ENCODE measurements around the gene TMEM135. TPM values are rescaled to one million over a fixed set of nuclear protein-coding genes. Genes with fewer than 3 reads are reported as not detected.

TMEM135 gene
- total RNA-seq, 1 donor from 2014 or later: 33.9 TPM

- no peak overlapping the region for H3K27ac Mint-ChIP-seq
- TF ChIP-seq, protein P1, sequence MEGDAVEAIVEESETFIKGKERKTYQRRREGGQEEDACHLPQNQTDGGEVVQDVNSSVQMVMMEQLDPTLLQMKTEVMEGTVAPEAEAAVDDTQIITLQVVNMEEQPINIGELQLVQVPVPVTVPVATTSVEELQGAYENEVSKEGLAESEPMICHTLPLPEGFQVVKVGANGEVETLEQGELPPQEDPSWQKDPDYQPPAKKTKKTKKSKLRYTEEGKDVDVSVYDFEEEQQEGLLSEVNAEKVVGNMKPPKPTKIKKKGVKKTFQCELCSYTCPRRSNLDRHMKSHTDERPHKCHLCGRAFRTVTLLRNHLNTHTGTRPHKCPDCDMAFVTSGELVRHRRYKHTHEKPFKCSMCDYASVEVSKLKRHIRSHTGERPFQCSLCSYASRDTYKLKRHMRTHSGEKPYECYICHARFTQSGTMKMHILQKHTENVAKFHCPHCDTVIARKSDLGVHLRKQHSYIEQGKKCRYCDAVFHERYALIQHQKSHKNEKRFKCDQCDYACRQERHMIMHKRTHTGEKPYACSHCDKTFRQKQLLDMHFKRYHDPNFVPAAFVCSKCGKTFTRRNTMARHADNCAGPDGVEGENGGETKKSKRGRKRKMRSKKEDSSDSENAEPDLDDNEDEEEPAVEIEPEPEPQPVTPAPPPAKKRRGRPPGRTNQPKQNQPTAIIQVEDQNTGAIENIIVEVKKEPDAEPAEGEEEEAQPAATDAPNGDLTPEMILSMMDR (conservative IDR thresholded peaks at IDR 0.05): no peak
- no peaks in the 10 kb centered on the region for H3K36me3 Mint-ChIP-seq
- H3K4me1 Mint-ChIP-seq (ENCODE audit: unreplicated experiment): peaks cover 9% of the 10 kb centered on the region
- no peak overlapping the region for H3K4me3 Mint-ChIP-seq
- DNase-seq (ENCODE audit: extremely low spot score, unreplicated experiment): no peak
- no peaks in the 10 kb centered on the region for H3K9me3 Mint-ChIP-seq
- H3K27me3 Mint-ChIP-seq: no peaks in the 10 kb centered on the region
Measured at GRCh38 chr11:87223816-87224215, 186.1 kb downstream of the TMEM135 start.

DNA sequence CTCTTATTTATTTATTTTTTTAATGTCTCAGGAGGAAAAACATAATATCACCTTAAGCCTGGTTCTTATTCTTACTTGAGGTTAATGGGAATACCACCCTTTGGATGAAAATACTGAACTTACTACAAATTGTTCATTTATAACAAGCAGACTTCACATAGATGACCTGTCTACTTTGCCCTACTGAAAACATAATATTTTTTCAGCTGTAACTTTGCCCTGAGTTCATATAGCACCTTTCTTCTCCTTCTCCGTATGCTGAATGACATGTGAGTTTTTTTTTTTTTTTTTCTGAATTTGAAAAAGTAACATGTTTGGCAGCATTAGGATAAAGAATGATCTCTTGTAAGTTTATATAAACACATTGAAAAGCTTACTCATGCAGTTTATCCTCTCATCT is 186.8 kb downstream of the TMEM135 start:
- Mint-ChIP-seq H3K4me1 (ENCODE audit: unreplicated experiment) (peaks cover 9% of the 10 kb centered on the region), H3K4me3 (no peak overlapping the region), H3K27ac (no peak overlapping the region), H3K9me3 (no peaks in the 10 kb centered on the region), H3K27me3 (no peaks in the 10 kb centered on the region), H3K36me3 (no peaks in the 10 kb centered on the region)
- DNase-seq (ENCODE audit: extremely low spot score, unreplicated experiment): no peak
- TF ChIP-seq, protein P1 (conservative IDR thresholded peaks at IDR 0.05): no peak

DNA sequence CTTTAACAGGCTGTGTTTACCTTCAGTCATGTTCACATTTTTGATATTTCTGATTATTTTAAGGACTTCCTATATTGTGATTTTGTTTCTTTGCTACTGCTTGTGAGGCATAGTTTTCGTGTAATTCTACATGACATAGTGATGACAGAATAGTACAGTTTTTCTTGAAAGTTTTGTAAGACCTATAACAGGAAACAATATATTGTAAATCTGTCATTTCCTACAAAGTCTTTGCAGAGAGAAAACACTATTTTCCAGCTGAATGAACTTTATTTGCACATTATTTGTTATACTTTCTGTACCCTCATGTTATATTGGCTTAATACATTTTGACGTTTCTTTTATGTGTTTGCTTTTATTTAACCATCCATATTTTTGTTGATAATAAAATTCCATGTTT is 191.1 kb downstream of the TMEM135 start:
- Mint-ChIP-seq H3K4me1 (ENCODE audit: unreplicated experiment) (peaks cover 9% of the 10 kb centered on the region), H3K9me3 (peaks cover 5% of the 10 kb centered on the region), H3K27me3 (no peaks in the 10 kb centered on the region), H3K27ac (no peak overlapping the region), H3K4me3 (no peak overlapping the region), H3K36me3 (peaks cover 10% of the 10 kb centered on the region)
- TF ChIP-seq, protein P1 (conservative IDR thresholded peaks at IDR 0.05): no peak
- DNase-seq (ENCODE audit: extremely low spot score, unreplicated experiment): no peak

- no peak overlapping the region for H3K27ac Mint-ChIP-seq
- TF ChIP-seq, protein P1 (conservative IDR thresholded peaks at IDR 0.05): no peak
- H3K4me1 Mint-ChIP-seq (ENCODE audit: unreplicated experiment): peaks cover 5% of the 10 kb centered on the region
- H3K9me3 Mint-ChIP-seq: peaks cover 5% of the 10 kb centered on the region
- H3K4me3 Mint-ChIP-seq: no peak overlapping the region
- H3K27me3 Mint-ChIP-seq: no peaks in the 10 kb centered on the region
- no peak for DNase-seq (ENCODE audit: extremely low spot score, unreplicated experiment)
- H3K36me3 Mint-ChIP-seq: peaks cover 10% of the 10 kb centered on the region
Measured at GRCh38 chr11:87230995-87231394, 193.3 kb downstream of the TMEM135 start.

GRCh38 chr11:87232320-87232719 is 194.6 kb downstream of the TMEM135 start:
- peaks cover 10% of the 10 kb centered on the region for H3K36me3 Mint-ChIP-seq
- peaks cover 5% of the 10 kb centered on the region for H3K4me1 Mint-ChIP-seq (ENCODE audit: unreplicated experiment)
- H3K27me3 Mint-ChIP-seq: no peaks in the 10 kb centered on the region
- TF ChIP-seq, protein P1 (conservative IDR thresholded peaks at IDR 0.05): no peak
- DNase-seq (ENCODE audit: extremely low spot score, unreplicated experiment): no peak
- H3K9me3 Mint-ChIP-seq: peaks cover 5% of the 10 kb centered on the region
- H3K27ac Mint-ChIP-seq: no peak overlapping the region
- no peak overlapping the region for H3K4me3 Mint-ChIP-seq

DNA sequence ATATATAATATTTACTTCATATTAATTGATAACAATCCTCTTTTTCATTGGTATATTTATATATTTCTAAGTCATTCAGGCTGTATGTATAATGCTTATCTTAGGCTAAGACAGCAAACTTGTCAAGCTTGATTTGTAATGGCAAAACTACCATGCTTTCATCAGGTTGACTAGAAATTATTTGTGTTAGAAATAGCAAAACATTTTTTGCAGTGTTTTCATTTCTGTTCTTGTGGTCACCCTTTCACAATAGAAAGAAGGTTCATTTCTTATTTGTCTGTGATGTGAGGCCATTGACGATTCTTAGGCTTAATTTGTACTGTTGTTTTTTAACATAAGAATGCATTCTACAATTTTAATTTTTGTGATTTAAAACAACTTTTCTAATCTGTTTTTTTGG is 197.6 kb downstream of the TMEM135 start:
- Mint-ChIP-seq H3K27ac (no peak overlapping the region), H3K9me3 (peaks cover 5% of the 10 kb centered on the region), H3K36me3 (peaks cover 14% of the 10 kb centered on the region), H3K27me3 (no peaks in the 10 kb centered on the region), H3K4me1 (ENCODE audit: unreplicated experiment) (no peaks in the 10 kb centered on the region), H3K4me3 (no peak overlapping the region)
- DNase-seq (ENCODE audit: extremely low spot score, unreplicated experiment): no peak
- TF ChIP-seq, protein P1 (conservative IDR thresholded peaks at IDR 0.05): no peak

Measured in type B pancreatic cell (in vitro differentiated cells).